Activated CD4-positive, CD25-positive, alpha-beta regulatory T cell treated with anti-CD3 and anti-CD28 coated beads, Interleukin-2, amount 50 U/mL, for 72 hours (primary cell): ENCODE data around the gene SLC10A6.

ENCODE experiments used
- DNase-seq: peaks from one replicate; pipeline ENCODE4 v3.0.0; 2021

Gene SLC10A6

DNA sequence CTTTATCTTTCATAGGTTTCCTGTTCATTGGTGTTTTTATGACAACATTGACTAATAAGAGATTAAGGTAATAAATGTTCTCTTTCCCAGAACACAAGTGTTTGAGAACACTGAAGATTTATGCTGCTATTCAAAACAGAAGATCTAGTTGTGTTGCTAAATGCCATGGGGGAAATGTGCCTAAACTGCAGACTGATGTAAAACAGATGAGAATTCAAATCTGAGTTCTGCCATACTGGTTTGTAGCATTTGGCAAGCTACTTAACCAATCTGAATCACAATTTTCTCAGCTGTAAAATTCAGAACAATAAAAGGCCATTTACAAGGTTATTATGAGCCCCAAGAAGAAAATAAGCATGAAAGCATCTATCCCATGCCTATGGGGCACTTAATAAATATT is 2.3 kb downstream of the SLC10A6 start:
- no peak for DNase-seq

GRCh38 chr4:86845593-86845992 is 3.6 kb downstream of the SLC10A6 start:
- DNase-seq = no peak

GRCh38 chr4:86841309-86841708 is 7.9 kb downstream of the SLC10A6 start:
- no peak for DNase-seq

DNA sequence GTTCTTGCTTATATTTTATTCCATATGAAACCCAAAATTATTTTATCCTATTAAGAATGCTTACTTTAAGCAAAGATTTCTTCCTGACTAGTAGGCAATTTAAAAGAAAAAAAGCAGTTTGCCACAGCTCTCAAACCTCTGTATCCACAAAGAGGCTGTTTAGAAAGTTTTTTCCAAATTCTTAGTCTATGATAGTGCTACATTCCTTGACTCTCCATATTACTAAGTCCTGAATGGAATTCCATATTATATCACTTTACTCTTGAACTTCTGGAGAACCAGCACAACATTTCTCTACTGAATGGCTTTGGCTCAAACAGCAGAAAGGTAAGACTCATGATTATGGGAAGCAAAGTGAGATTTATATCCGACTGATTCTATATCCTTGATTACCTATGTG is 8.3 kb downstream of the SLC10A6 start:
- no peak for DNase-seq

GRCh38 chr4:86837691-86838503 is 11.3 kb downstream of the SLC10A6 start:
- DNase-seq = no peak

DNA sequence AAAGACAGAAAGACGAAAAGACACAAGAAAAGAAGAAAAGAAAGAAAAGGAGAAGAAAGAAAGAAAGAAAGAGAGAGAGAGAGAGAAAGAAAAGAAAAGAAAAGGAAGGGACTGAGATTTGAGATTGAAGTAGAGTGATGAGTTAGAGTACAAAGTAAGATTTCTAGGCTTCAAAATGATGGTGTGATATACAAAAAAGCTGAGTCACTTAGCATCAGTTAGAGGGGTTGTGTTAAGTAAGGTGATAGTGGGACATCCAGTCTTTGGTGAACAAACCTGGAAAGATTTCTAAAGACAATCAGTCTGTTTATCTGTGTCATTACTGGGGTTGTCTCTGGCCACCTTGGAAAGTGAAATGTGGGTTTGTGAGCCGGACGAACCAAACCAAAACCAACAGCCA is 13.5 kb downstream of the SLC10A6 start:
- no peak for DNase-seq

GRCh38 chr4:86834901-86835300 is 14.3 kb downstream of the SLC10A6 start:
- no peak for DNase-seq

- DNase-seq = no peak
Measured at GRCh38 chr4:86833615-86834014, 15.6 kb downstream of the SLC10A6 start.

GRCh38 chr4:86831262-86832130 is 17.7 kb downstream of the SLC10A6 start:
- DNase-seq = no peak

- DNase-seq = no peak
Measured at GRCh38 chr4:86825511-86825910, 23.7 kb downstream of the SLC10A6 start.

GRCh38 chr4:86822136-86822535 is 27.0 kb downstream of the SLC10A6 start:
- no peak for DNase-seq

- no peak for DNase-seq
Measured at GRCh38 chr4:86821151-86821550, 28.0 kb downstream of the SLC10A6 start.

DNA sequence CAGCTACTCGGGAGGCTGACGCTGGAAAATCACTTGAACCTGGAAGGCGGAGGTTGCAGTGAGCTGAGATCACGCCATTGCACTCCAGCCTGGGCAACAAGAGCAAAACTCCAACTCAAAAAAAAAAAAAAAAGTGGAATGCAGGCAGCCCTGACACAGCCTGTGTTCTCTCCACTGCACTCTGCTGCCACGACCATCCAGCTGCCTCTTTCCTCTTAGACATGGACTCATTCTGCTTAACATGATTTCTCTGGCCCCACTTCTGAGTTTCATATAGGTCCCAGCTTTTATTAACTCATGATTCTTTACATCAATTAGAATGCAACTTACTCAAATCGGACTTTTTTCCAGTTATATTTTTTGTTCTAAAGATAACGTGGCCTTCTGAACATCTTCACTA is 29.6 kb downstream of the SLC10A6 start:
- no peak for DNase-seq

- no peak for DNase-seq
Measured at GRCh38 chr4:86818841-86819240, 30.3 kb downstream of the SLC10A6 start.

DNA sequence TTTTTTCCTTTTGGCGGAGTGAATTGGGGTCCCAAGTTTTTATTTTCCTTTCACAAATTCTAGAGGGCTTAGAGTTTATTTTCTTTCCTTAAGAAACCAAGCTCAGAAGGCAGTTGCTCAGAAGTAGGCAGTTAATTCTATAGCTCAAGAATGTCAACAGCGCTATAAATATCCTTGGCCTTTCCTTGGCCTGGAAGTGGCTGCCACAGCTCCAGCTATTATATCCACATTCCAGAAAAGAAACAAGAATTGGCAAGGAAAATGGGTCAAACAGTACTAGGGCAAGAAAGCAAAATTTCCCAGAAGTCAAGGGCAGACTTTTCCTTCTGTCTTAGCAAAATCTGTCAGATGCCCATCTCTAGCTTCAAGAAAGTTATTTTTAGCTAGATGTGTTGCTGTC is 31.0 kb downstream of the SLC10A6 start:
- DNase-seq = no peak

DNA sequence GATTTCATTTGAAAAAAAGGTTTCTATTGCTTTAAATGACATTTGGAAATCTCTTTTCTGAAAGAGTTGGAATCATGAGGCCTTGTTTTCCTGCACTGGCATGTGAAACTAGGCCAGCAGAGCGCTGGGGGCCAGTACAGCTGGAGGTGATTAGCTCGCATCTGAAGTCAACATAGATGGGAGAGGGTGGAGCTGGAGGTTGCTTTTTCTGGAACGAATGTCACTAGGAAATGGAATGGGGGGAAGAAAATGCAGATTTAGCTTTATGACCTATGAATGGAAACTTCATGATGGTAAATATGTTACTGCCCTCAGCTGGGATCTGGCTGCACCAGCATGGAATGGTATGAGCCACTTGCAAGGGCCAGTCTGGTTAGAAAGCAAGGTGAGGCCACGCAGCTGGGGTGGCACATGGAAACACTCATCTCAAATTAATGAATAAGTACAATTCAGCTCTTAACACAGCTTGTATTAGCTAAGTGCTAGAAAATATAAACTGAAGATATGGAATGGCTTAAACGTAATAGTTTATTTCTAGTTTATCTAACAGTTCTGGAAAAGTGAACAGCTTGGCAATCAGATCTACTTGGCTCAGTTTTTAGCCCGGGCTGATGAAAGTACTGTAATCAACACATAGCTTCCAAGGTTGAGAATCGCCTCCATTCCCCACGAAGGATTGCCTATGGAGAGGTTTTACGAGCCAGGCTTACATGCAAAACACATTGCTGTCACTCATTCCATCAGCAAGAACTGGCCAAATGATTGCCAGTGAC is 32.5 kb downstream of the SLC10A6 start:
- no peak for DNase-seq

- no peak for DNase-seq
Measured at GRCh38 chr4:86815653-86816052, 33.5 kb downstream of the SLC10A6 start.

- DNase-seq = no peak
Measured at GRCh38 chr4:86810847-86811246, 38.3 kb downstream of the SLC10A6 start.

GRCh38 chr4:86809809-86810208 is 39.4 kb downstream of the SLC10A6 start:
- DNase-seq = no peak

GRCh38 chr4:86791126-86791525 is 58.1 kb downstream of the SLC10A6 start:
- DNase-seq = no peak

DNA sequence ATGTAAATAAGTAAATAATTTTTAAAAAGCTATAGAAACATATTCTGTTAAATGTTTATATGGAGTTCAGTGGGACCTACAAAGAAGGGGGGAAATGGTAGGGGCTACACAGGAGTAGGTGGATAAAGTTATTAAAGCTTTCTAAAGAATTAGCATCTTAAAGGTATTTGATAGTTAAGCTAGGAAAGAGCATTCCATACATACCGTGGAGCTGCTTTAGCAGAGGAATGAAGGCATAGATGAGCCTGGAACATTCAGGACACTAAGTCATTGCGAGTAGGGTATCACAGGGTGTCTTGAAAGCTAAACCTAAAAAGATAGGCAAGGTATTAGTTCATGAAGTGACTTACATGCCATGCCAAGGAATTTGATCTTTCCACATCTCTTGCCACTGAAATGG is 60.4 kb downstream of the SLC10A6 start:
- DNase-seq = no peak

GRCh38 chr4:86778175-86778574 is 71.0 kb downstream of the SLC10A6 start:
- DNase-seq = no peak

DNA sequence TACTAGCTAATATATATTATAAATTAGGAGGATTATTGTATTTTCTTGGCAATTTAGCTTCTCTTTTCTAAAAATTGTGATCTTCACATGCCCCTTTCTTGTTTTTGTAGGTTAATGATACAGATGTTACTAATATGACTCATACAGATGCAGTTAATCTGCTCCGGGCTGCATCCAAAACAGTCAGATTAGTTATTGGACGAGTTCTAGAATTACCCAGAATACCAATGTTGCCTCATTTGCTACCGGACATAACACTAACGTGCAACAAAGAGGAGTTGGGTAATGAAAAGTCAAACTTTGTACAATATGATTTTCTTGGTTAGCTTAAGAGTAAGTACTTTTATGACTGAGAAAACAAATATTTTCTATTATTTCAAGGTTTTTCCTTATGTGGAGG is 74.1 kb downstream of the SLC10A6 start:
- no peak for DNase-seq
